Activated gamma-delta T cell (primary cell): Measurements from ENCODE around the gene CREB3L4.
A peak's percentile ranks its signal among the peaks of the same experiment; 100 is the strongest.
"Not testable (repeated sequence)": the region's sequence is repeated elsewhere in the genome, so short reads cannot be mapped to it uniquely, and the experiment has no call there.

Experiments used
- DNase-seq: peaks from one replicate; lab custom pipeline; 2025; lab: John Stamatoyannopoulos, UW

CREB3L4 gene

DNA sequence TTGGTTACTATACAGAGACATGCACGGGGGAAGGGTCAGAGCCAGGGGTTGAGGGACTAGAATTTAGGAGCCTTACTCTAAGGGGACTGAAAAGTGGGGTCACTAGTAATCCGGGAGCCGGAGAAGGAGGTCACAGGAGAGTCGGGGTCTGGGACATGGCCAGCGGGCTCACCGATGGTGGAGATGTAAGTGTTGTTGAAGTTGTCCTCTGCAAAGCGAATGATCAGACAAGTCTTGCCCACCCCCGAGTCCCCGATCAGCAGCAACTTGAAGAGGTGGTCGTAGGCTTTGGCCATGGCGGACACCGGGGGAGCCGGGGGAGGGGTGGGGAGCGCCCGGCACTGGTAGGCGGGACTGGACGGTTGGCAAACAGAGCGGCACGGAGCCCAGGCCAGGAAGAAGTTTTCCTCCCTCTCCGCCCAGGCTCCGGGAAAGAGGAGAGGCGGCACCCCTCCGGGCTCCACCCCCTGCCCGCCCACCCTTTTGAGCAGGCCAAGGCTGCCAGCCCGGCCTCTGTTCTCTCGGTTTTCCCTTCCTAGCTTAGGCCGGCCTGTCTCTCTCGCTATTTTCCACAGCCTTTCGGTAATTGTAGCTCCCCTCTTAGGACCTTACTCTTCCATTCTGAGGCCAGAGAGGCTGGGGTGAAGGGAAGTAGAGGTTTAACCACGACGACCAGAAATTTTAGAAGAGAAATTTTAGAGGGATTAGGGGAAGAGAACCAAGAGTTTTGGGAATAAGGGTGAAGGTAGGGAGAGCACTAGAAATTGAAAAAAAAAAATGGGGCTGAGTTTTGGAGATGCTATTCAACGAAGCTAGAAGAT is 18.4 kb downstream of the CREB3L4 start, which contains the start of gene RAB13:
Gene RAB13, minus strand, starts transcription at position 399 of the 821 bp plus-strand sequence. Its CDS starts 103 bp downstream, at position 296.
- no peak for DNase-seq

- DNase-seq: no peak
Observed at GRCh38 chr1:153987621-153988020, 19.9 kb downstream of the CREB3L4 start.

- DNase-seq: peak; percentile 26
Observed at GRCh38 chr1:153990468-153991150, 22.9 kb downstream of the CREB3L4 start, which contains the start of gene RPS27. RPS27 (plus strand) TSS chr1:153990762; CDS start chr1:153990797, 35 bp downstream.

DNA sequence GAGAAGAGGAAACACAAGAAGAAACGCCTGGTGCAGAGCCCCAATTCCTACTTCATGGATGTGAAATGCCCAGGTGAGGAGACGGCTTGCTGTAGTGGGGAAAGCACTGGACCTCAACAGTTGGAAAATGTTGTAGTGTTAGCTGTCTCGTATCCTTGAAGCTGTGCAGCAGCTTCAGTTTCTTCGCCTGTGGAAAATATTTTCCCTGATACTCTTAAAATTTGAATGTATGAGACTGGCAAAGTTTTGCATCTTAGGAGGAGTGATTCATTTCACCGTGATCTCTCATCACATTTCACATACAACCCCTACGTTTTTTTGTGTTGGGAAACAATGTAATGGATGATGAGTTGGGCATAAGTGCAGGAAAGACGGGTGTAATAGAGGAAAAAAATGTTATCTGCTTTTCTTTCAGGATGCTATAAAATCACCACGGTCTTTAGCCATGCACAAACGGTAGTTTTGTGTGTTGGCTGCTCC is 23.5 kb downstream of the CREB3L4 start:
- DNase-seq: no peak

GRCh38 chr1:153991806-153992205 is 24.1 kb downstream of the CREB3L4 start:
- DNase-seq: no peak

DNA sequence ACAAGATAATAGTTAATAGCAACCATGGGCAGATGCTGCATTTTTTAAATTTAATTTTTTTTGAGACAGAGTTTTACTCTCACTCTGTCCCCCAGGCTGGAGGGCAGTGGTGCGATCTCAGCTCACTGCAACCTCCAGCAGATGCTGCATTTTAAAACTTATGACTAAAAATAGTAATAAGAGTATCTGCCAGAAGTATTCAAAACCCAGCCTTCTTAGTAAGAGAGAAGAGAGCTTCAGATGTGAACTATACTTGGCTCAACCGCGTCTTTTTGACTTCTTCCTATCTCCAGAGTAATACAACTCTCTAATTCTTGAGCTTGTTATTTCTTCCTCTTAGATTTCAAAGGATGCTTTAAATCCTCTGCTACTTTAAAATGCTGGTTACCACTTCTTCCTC is 27.5 kb downstream of the CREB3L4 start:
- no peak for DNase-seq

DNA sequence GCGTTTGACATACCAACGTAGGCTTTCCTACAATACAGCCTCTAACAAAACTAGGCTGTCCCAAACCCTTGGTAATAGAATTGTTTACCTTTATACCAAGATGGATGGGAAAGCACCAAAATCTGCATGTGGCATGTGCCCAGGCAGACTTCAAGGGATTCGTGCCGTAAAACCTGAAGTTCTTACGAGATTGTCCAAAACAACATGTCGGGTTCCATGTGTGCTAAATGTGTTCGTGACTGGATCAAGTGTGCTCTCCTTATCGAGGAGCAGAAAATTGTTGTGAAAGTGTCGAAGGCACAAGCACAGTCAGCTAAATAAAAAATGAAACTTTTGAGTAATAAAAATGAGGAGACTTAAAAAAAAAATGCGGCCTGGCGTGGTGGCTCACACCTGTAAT is 27.9 kb downstream of the CREB3L4 start:
- DNase-seq: no peak

GRCh38 chr1:153996882-153997281 is 29.2 kb downstream of the CREB3L4 start:
- DNase-seq: not testable (repeated sequence)

DNA sequence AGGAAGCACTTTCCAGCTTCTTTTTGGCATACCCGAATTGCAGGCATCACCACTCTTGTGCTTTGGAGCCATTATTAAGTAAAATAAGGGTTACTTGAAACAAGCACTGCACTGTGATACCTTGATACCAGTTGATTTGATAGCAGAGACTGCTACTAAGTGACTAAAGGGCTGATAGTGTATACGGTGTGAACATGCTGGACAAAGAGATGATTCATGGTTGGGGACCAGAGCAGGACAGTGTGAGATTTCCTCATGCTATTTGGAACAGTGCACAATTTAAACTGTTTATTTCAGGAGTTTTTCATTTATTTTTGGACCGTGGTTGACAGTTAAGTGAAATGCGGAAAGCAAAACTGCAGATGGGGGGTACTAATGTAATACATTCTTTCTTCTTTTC is 32.7 kb downstream of the CREB3L4 start:
- no peak for DNase-seq

DNA sequence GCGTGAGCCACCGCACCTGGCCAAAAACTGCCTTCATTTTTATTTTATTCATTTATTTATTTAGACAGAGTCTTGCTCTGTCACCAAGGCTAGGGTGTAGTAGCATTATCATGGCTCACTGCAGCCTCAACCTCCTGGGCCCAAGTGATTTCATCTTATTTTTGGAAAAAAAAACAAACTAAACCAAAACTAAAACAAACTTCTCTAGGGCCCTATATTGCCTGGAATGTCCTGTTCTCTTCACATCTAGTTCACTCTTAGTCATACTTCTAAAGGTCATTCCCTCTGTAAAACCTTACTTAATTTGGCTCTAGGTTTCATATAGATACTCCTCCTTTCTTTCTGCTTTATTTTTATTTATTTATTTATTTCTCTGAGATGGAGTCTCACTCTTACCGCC is 38.4 kb downstream of the CREB3L4 start:
- DNase-seq: no peak

DNA sequence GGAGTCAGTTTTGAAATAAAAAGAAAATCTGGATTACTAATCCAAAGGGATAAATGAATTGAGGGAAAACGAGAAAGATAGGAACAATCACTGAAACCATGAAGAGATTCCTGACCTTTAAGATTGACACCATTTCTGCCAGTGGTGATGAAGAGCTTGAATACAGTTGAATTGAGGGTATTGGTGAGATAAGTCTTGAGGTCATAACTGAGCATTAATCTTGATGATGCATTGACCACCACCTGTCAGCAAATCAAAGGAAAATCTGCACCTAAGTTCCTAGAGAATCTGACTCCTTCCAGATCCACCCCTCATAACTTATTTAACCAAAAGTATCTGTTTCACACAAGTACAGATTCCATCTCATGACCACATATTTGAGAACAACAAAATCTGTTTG is 44.4 kb downstream of the CREB3L4 start:
- DNase-seq: no peak

DNA sequence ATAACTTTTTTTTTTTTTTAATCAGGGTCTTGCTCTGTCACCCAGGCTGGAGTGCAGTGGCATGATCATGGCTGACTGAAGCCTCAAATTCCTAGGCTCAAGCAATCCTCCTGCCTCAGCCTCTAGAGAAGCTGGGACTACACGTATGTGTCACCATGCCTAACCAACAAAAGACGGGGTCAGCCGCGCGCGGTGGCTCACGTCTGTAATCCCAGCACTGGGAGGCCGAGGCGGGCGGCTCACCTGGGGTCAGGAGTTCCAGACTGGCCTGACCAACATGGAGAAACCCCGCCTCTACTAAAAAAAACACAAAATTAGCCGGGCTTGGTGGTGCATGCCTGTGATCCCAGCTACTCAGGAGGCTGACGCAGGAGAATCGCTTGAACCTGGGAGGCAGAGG is 44.8 kb downstream of the CREB3L4 start:
- DNase-seq: not testable (repeated sequence)

DNA sequence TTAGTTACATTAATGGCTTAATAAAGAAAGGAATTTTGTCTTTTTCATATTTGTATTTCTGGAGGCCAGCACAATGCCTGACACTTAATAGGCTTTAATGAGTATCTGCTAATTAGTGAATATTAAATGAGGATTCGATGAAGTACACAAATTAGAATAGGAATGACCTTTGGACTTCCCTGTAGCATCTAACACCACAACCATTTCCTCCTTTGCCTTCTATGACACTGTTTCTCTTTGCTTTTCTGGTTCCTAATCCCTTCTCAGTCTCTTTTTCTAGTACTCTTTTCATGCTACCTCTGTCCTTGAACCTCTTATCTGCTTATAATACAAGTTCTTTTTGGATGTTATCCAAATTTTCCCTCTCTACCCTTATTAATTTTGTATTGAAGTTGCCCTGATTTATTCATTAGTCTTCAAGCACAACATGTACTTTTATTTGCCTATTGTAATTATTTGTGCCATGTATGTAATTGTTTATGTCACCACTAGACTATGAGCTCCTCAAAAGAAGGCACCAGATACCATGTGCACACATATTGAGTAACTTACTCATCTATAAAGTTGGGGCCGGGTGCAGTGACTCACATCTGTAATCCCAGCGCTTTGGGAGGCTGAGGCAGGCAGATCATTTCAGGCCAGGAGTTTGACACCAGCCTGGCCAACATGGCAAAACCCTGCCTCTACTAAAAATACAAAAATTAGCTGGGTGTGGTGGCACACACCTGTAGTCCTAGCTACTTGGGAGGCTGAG is 46.6 kb downstream of the CREB3L4 start:
- DNase-seq: no peak

GRCh38 chr1:154019269-154019668 is 51.6 kb downstream of the CREB3L4 start:
- no peak for DNase-seq

DNA sequence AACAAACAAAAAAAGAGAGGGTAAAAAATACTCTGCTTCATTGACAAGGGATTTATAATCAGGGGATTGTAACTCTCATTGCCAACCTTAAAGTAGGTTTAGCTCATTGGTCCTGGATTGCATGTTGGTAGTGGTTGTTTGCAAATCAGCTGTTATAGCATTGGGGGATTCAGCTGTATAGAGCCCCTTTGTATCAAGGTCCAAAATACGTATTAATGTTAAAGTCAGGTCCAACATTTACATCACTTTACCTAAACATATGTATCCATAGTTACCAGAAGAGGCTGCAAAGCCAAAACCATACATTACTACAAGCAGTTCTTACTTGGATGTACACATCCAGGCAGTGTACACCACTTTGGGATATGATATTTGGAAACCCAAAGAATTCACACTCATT is 52.2 kb downstream of the CREB3L4 start:
- DNase-seq: no peak
